AG09309 (cell line): ENCODE measurements around the gene F13A1.

ENCODE experiments used
- DNase-seq: peaks from one replicate; pipeline ENCODE4 v3.0.0-alpha.2; 2010; ENCODE audit warnings: low read depth
- H3K4me3 ChIP-seq: 2 replicates; pipeline ENCODE4 v1.5.1; 2011; ENCODE audit warnings: mild to moderate bottlenecking, low read depth, low read length, moderate library complexity; ENCODE audit not compliant: control insufficient read depth
- TF ChIP-seq, protein P1 (sequence below): IDR thresholded peaks from 2 replicates; pipeline ENCODE4 v1.5.1; 2011; ENCODE audit warnings: mild to moderate bottlenecking, low read depth, low read length, inconsistent platforms; ENCODE audit not compliant: insufficient read depth, control insufficient read depth; ENCODE audit errors: missing control alignments

Gene F13A1

GRCh38 chr6:6323352-6323751 lies 2.9 kb upstream of the F13A1 start:
- DNase-seq, result no peak
- TF ChIP-seq, protein P1, sequence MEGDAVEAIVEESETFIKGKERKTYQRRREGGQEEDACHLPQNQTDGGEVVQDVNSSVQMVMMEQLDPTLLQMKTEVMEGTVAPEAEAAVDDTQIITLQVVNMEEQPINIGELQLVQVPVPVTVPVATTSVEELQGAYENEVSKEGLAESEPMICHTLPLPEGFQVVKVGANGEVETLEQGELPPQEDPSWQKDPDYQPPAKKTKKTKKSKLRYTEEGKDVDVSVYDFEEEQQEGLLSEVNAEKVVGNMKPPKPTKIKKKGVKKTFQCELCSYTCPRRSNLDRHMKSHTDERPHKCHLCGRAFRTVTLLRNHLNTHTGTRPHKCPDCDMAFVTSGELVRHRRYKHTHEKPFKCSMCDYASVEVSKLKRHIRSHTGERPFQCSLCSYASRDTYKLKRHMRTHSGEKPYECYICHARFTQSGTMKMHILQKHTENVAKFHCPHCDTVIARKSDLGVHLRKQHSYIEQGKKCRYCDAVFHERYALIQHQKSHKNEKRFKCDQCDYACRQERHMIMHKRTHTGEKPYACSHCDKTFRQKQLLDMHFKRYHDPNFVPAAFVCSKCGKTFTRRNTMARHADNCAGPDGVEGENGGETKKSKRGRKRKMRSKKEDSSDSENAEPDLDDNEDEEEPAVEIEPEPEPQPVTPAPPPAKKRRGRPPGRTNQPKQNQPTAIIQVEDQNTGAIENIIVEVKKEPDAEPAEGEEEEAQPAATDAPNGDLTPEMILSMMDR, result no peak
- H3K4me3 ChIP-seq, result no peak overlapping the region

DNA sequence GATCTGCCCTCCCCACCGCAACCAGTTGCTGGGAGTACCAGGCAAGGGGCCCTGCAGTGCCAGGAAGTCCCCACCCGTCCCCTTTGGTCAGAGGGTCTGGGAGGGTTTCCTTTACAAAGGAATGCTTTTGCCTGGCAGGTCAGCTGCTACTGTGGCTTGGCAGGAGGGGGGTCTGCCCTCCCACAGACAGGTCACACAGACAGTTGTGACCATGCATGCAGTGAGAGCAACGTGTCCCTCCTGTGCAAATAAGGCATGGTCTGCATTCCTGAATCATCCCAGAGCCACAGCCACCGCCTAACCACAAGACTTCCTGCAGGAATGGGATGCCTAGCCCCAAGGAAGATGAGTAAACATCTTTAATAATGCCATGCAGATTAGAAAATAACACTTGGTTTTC lies 439 bp upstream of the F13A1 start:
- no peak overlapping the region for H3K4me3 ChIP-seq
- TF ChIP-seq, protein P1, result no peak
- DNase-seq, result no peak

- no peak for DNase-seq
- TF ChIP-seq, protein P1, result no peak
- H3K4me3 ChIP-seq, result no peak overlapping the region
Measured at GRCh38 chr6:6317825-6318733, 2.4 kb downstream of the F13A1 start.

DNA sequence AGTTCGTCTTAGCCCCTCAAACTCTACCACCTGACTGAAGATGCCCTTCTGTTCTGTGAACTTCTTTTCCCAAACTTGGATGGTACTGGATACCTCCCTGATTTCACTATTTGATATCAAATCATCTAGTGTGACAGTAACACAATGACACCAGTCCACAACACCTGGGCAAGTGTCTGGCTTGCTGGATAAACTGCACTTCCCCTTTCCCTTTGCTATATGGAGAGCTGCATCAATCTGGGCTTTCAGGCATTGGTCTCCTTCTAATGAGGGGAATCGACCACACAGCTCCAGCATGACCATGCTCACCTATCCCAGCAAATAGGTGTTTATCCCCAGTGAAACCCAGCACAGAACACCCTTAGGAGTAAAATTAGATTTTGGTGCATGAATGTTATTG lies 3.1 kb downstream of the F13A1 start:
- TF ChIP-seq, protein P1, result no peak
- no peak for DNase-seq
- no peak overlapping the region for H3K4me3 ChIP-seq

GRCh38 chr6:6315660-6316059 lies 4.8 kb downstream of the F13A1 start:
- no peak overlapping the region for H3K4me3 ChIP-seq
- DNase-seq, result no peak
- TF ChIP-seq, protein P1, result peak; percentile 68

DNA sequence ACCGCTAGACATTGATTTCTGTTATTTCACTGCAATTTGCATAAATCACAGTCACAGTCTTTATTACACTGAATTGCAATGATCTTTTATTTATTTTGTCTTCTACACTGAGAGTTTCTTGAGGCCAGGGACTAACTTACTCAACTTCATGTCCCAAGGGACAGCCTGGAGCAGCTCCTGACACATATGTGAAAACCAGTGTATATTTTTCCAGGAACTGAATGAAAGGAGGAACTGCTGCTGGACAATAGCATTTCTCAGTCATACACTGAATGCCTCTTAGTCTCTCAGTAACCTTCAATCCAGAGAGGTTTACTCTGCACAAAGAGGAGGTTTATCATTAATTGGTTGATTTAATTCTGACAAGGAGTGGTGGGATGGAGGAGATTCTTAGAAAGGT lies 5.9 kb downstream of the F13A1 start:
- no peak overlapping the region for H3K4me3 ChIP-seq
- no peak for DNase-seq
- TF ChIP-seq, protein P1, result no peak
